Activated B cell treated with CpG ODN at 0.5 μM for 24 hours (primary cell): ENCODE data around the gene MAP2K7. TPM values are rescaled to one million over a fixed set of nuclear protein-coding genes. Genes with fewer than 3 reads are reported as not detected.

Experiments used
- ATAC-seq: fragments of 200-7000 bp; cut with Tn5 transposase; one replicate; pipeline ENCODE4 v1.10.0; 2021; ENCODE audit warnings: low read depth, mild to moderate bottlenecking, moderate library complexity
- CTCF ChIA-PET: fragments of 350-600 bp; sonication (Branson Sonifier 250); formaldehyde crosslinking; loops from one replicate; lab custom pipeline; 2021; ENCODE audit warnings: antibody characterized with exemption; lab: Charles Lee
- POLR2A ChIA-PET: fragments of 350-600 bp; sonication (Branson Sonifier 250); formaldehyde crosslinking; loops from one replicate; lab custom pipeline; 2021; ENCODE audit warnings: antibody characterized with exemption; lab: Charles Lee
- DNase-seq: peaks from one replicate; pipeline ENCODE4 v3.0.0; 2022
- H3K27ac Mint-ChIP-seq: one replicate; pipeline ENCODE4 v1.8.0; 2020; ENCODE audit warnings: mixed read lengths
- H3K27me3 Mint-ChIP-seq: one replicate; pipeline ENCODE4 v1.8.0; 2021; ENCODE audit warnings: mixed read lengths
- H3K36me3 Mint-ChIP-seq: one replicate; pipeline ENCODE4 v1.8.0; 2021; ENCODE audit warnings: low read depth, mixed read lengths
- H3K4me1 Mint-ChIP-seq: one replicate; pipeline ENCODE4 v1.8.0; 2021; ENCODE audit warnings: mixed read lengths
- H3K4me3 Mint-ChIP-seq: one replicate; pipeline ENCODE4 v1.8.0; 2020; ENCODE audit warnings: mild to moderate bottlenecking, mixed read lengths
- H3K9me3 Mint-ChIP-seq: one replicate; pipeline ENCODE4 v1.8.0; 2020; ENCODE audit warnings: mixed read lengths
- intact Hi-C: fragments of 100-400 bp; cut with micrococcal nuclease; formaldehyde crosslinking; loops from one replicate; pipeline ENCODE4 v1.15.1; 2024
- total RNA-seq: library from RNA; stranded (reverse); gene quantifications from 2 replicates; pipeline ENCODE4 v1.2.3, GENCODE V29; 2022
- TF ChIP-seq, protein P1 (sequence below): fragments of 200-600 bp; IDR thresholded peaks from one replicate; pipeline ENCODE4 v1.8.0; 2022; ENCODE audit warnings: antibody characterized with exemption, mild to moderate bottlenecking

Gene MAP2K7
- total RNA-seq, 1 donor from 2014 or later = 52.8 TPM

DNA sequence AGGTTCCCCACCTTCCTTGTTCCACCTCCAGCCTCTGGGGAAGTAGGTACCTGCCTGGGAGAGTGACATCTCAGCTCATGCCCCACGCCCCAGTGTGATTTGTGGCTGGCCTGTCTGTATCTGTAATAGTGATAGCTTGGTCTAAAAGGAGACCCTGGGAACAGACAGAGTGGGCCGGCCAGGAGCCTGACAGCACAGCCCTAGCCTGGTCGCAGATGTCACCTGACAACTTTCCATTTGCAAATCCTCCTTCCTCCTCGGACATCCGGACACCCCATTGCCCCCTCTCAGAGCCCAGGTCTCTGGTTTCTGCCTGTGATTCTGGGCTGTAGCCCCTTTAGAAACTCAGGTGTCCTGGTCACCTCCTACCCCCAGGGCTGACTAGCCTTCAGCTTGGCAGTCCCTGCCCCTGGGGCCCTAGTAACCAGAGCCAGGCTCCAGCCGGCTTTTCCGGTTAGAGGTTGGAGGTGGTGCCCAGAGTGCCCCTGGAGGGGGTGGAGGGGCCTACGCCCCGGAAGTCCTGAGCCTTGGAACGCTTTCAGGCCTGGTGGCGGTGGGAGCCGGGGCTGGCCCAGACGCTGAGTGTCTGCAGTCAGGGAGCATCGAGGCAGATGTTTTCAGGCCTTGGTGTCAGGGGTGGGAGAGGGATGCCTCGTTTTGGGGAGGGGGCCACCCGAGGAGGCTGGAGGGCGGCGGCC, 8.9 kb upstream of the MAP2K7 start:
- intact Hi-C loops = no loop called here
- H3K9me3 Mint-ChIP-seq = no peaks in the 10 kb centered on the region
- TF ChIP-seq, protein P1, sequence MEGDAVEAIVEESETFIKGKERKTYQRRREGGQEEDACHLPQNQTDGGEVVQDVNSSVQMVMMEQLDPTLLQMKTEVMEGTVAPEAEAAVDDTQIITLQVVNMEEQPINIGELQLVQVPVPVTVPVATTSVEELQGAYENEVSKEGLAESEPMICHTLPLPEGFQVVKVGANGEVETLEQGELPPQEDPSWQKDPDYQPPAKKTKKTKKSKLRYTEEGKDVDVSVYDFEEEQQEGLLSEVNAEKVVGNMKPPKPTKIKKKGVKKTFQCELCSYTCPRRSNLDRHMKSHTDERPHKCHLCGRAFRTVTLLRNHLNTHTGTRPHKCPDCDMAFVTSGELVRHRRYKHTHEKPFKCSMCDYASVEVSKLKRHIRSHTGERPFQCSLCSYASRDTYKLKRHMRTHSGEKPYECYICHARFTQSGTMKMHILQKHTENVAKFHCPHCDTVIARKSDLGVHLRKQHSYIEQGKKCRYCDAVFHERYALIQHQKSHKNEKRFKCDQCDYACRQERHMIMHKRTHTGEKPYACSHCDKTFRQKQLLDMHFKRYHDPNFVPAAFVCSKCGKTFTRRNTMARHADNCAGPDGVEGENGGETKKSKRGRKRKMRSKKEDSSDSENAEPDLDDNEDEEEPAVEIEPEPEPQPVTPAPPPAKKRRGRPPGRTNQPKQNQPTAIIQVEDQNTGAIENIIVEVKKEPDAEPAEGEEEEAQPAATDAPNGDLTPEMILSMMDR = no peak
- no peak overlapping the region for H3K4me3 Mint-ChIP-seq
- H3K27ac Mint-ChIP-seq = no peak overlapping the region
- DNase-seq (no peak), ATAC-seq (no peak)
- ChIA-PET CTCF (no interaction called here), POLR2A (no interaction called here)
- H3K27me3 Mint-ChIP-seq = peaks cover 23% of the 10 kb centered on the region
- no peaks in the 10 kb centered on the region for H3K36me3 Mint-ChIP-seq
- H3K4me1 Mint-ChIP-seq = no peaks in the 10 kb centered on the region

GRCh38 chr19:7895565-7895964, 8.1 kb upstream of the MAP2K7 start:
- Mint-ChIP-seq H3K27ac (no peak overlapping the region), H3K27me3 (peaks cover 21% of the 10 kb centered on the region), H3K4me3 (no peak overlapping the region), H3K9me3 (no peaks in the 10 kb centered on the region), H3K4me1 (no peaks in the 10 kb centered on the region), H3K36me3 (no peaks in the 10 kb centered on the region)
- ChIA-PET POLR2A (no interaction called here), CTCF (no interaction called here)
- no peak for DNase-seq
- TF ChIP-seq, protein P1 = no peak
- intact Hi-C loops = no loop called here
- no peak for ATAC-seq

- H3K36me3 Mint-ChIP-seq = no peaks in the 10 kb centered on the region
- intact Hi-C loops = no loop called here
- TF ChIP-seq, protein P1 = no peak
- no peak overlapping the region for H3K27ac Mint-ChIP-seq
- CTCF ChIA-PET = no interaction called here
- POLR2A ChIA-PET = interaction anchor here (0.6 kb wide), 1 partner anchor 236 kb away, joined by 3 read pairs; no protein-coding TSS in a partner anchor
- DNase-seq (no peak), ATAC-seq (no peak)
- no peaks in the 10 kb centered on the region for H3K9me3 Mint-ChIP-seq
- peaks cover 14% of the 10 kb centered on the region for H3K27me3 Mint-ChIP-seq
- H3K4me3 Mint-ChIP-seq = no peak overlapping the region
- H3K4me1 Mint-ChIP-seq = no peaks in the 10 kb centered on the region
These were observed 6.4 kb upstream of the MAP2K7 start for GRCh38 chr19:7897292-7897691.

DNA sequence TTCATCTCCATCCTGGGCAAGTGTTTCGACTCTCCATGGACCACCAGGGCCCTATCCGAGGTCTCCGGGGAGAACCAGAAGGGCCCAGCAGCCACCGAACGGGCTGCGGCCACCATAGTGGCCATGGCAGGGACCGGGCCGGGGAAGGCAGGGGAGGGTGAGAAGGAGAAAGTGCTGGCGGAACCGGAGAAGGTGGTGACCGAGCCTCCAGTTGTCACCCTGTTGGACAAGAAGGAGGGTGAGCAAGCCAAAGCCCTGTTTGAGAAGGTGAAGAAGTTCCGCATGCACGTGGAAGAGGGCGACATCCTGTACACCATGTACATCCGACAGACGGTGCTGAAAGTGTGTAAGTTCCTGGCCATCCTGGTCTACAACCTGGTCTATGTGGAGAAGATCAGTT, 4.7 kb upstream of the MAP2K7 start:
- POLR2A ChIA-PET = interaction anchor here (0.6 kb wide), 1 partner anchor 28 kb away, joined by 9 read pairs; no protein-coding TSS in a partner anchor
- no peak overlapping the region for H3K27ac Mint-ChIP-seq
- CTCF ChIA-PET = no interaction called here

GRCh38 chr19:7899751-7900378, 3.8 kb upstream of the MAP2K7 start:
- ATAC-seq (no peak), DNase-seq (no peak)
- H3K9me3 Mint-ChIP-seq = no peaks in the 10 kb centered on the region
- ChIA-PET POLR2A (interaction anchor here (1.2 kb wide), 1 partner anchor 262 kb away, joined by 4 read pairs; no protein-coding TSS in a partner anchor), CTCF (interaction anchor here (0.9 to 1.9 kb wide), 3 partner anchors 31 to 332 kb away, joined by 3 to 5 read pairs (median 4); partner anchors contain the start of gene TIMM44)
- intact Hi-C loops = no loop called here
- H3K4me3 Mint-ChIP-seq = no peak overlapping the region
- no peak overlapping the region for H3K27ac Mint-ChIP-seq
- peaks cover 10% of the 10 kb centered on the region for H3K27me3 Mint-ChIP-seq
- TF ChIP-seq, protein P1 = no peak
- peaks cover 19% of the 10 kb centered on the region for H3K4me1 Mint-ChIP-seq
- peaks cover 8% of the 10 kb centered on the region for H3K36me3 Mint-ChIP-seq

More for the DNA sequence above, 4.7 kb upstream of the MAP2K7 start:
- Mint-ChIP-seq H3K4me1 (peaks cover 13% of the 10 kb centered on the region), H3K36me3 (peaks cover 3% of the 10 kb centered on the region), H3K4me3 (no peak overlapping the region), H3K9me3 (no peaks in the 10 kb centered on the region), H3K27me3 (peaks cover 13% of the 10 kb centered on the region)
- intact Hi-C loops = no loop called here
- TF ChIP-seq, protein P1 = no peak
- DNase-seq (no peak), ATAC-seq (no peak)
